ENCODE data around the gene PLEKHJ1. TPM values are rescaled to one million over a fixed set of nuclear protein-coding genes. Genes with fewer than 3 reads are reported as not detected.

The PLEKHJ1 gene
- total and polyA plus RNA-seq, 2 of the 13 experiments (the other 11 are each of a cell fraction or from before 2014, with no cell fraction given), result 70.5 to 130 TPM

DNA sequence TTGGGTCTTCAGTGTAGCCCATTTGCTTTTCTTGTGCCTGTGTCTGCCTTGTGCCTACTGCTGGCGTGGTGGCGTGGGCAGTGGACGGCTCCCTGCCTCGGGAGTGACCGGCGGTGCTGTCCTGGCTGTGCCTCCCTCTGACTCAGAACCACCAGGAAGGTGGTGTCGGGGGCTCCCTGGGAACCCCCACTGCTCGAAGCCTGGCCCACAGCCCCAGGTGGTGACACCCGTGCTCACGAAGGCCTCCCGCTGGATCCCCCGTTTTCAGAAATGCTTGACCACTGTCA lies 7.9 kb upstream of the PLEKHJ1 start:
- no peak overlapping the region for H3K4me3 ChIP-seq (replicated peaks in 1 of 3; ENCODE audit: insufficient read depth in 1 of 3, low read depth in 2 of 3, low read length in 3 of 3)
- peaks cover 47% of the 10 kb centered on the region for H3K79me2 ChIP-seq (ENCODE audit: insufficient read depth, low read length)
- H3K9me3 ChIP-seq (ENCODE audit: low read length), result no peaks in the 10 kb centered on the region
- no TSS peak for BruUV-seq (replicated peaks)
- in situ Hi-C loops (cut with HindIII; ENCODE audit: extremely low pct_ligation_motif_present, low pct_unique_long_range_greater_than_20kb) (no loop called here), intact Hi-C loops (cut with micrococcal nuclease; ENCODE audit: unreplicated experiment) (no loop called here)
- H3K27ac ChIP-seq (ENCODE audit: extremely low read length, insufficient read depth, low read length), result no peak overlapping the region
- ATAC-seq, result no peak
- TF ChIP-seq HNRNPL (IDR thresholded peaks at IDR 0.05; ENCODE audit: low read depth, low read length) (peak; percentile 79; the same call in 1 of the 2 replicates), ZFP82 (CRISPR knock-in tag; IDR thresholded peaks at IDR 0.05; ENCODE audit: borderline replicate concordance) (no peak)
- ChIA-PET CTCF (ENCODE audit: low intra/inter-chr PET ratio, low total read pairs) (no interaction called here), POLR2A (interaction anchor here (0.8 kb wide), 2 partner anchors 8 to 9 kb away, joined by 3 to 4 read pairs; no protein-coding TSS in a partner anchor)
- H3K9ac ChIP-seq (ENCODE audit: insufficient read depth, low read depth, low read length), result no peak overlapping the region
- peaks cover 52% of the 10 kb centered on the region for H3K4me1 ChIP-seq (ENCODE audit: insufficient read depth, low read length)
- H3K27me3 ChIP-seq (ENCODE audit: control insufficient read depth in 1 of 2, insufficient read depth in 2 of 2, low read length in 2 of 2), result no peaks in the 10 kb centered on the region
- 100% methylated on average over 6 of the region's 12 CpGs for WGBS (ENCODE audit: low lambda C conversion rate)
- no peak for DNase-seq (ENCODE audit: low spot score)
- no peak for FAIRE-seq
- peaks cover 39% of the 10 kb centered on the region for H4K20me1 ChIP-seq (ENCODE audit: insufficient read depth, low read length)
- no peak overlapping the region for H2AFZ ChIP-seq (ENCODE audit: low read length)
- no peak overlapping the region for H3K4me2 ChIP-seq (ENCODE audit: low read depth, low read length)
- H3K36me3 ChIP-seq (replicated peaks in 1 of 2; ENCODE audit: control insufficient read depth in 1 of 2, insufficient read depth in 2 of 2, low read length in 2 of 2), result peaks cover 25 to 50% of the 10 kb centered on the region in 2 experiments; a peak in 4 of 5 replicates

DNA sequence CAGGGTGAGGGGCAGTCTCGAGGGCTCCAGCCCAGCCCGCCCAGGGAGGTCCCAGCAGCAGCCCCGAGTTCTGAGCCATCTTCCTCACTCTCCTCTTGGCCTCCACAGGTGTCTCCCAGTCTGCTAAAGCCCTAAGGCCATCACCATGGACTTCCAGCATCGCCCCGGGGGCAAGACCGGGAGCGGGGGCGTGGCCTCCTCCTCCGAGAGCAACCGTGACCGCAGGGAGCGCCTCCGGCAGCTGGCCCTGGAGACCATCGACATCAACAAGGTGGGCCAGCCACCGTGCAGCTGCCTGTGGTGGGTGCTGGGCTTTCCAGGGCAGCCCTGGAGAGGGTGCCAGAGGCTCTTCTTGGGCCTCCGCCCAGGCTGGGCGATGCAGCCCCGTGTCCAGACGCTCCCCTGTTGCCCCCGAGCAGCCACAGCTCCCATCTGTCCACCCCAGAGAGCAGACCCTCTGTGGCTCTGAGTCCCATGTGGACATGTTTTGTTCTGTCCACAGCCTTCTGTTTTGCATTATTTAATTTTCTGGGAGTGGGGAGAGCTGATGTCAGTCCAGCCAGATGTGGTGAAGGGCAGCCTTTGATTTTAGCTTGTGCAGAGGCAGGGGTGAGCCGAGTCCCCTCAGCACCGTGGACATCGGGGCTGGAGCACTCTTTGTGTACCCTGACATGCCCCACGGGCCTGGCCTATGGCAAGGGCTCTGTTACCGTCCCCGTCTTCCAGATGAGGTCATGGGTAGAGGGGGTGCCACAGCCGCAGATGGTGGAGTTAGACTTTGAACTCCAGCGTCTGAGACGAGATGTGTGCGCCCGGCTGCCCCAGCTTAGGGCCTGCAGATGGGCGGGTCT lies 7.4 kb upstream of the PLEKHJ1 start:
- in situ Hi-C loops (cut with HindIII; ENCODE audit: extremely low pct_ligation_motif_present, low pct_unique_long_range_greater_than_20kb) (no loop called here), intact Hi-C loops (cut with micrococcal nuclease; ENCODE audit: unreplicated experiment) (no loop called here)
- POLR2A ChIA-PET, result interaction anchor here (0.8 to 1.5 kb wide), 4 partner anchors 8 to 23 kb away, joined by 3 to 9 read pairs (median 4); no protein-coding TSS in a partner anchor
- DNase-seq (ENCODE audit: low spot score), result no peak
- H4K20me1 ChIP-seq (ENCODE audit: insufficient read depth, low read length), result peaks cover 39% of the 10 kb centered on the region
- H3K4me1 ChIP-seq (ENCODE audit: insufficient read depth, low read length), result peaks cover 57% of the 10 kb centered on the region
- CTCF ChIA-PET (ENCODE audit: low intra/inter-chr PET ratio, low total read pairs), result no interaction called here
- H3K9ac ChIP-seq (ENCODE audit: insufficient read depth, low read depth, low read length), result peak overlapping the region; percentile 6; the same call in 1 of the 2 replicates
- FAIRE-seq, result no peak
- 82% methylated on average over 15 of the region's 32 CpGs for WGBS (ENCODE audit: low lambda C conversion rate)
- H2AFZ ChIP-seq (ENCODE audit: low read length), result no peak overlapping the region
- H3K4me2 ChIP-seq (ENCODE audit: low read depth, low read length), result no peak overlapping the region; the same call in 1 of the 2 replicates
- H3K4me3 ChIP-seq (replicated peaks in 1 of 3; ENCODE audit: insufficient read depth in 1 of 3, low read depth in 2 of 3, low read length in 3 of 3), result no peak overlapping the region
- no peak overlapping the region for H3K27ac ChIP-seq (ENCODE audit: extremely low read length, insufficient read depth, low read length)
- H3K27me3 ChIP-seq (ENCODE audit: control insufficient read depth in 1 of 2, insufficient read depth in 2 of 2, low read length in 2 of 2), result no peaks in the 10 kb centered on the region
- H3K36me3 ChIP-seq (replicated peaks in 1 of 2; ENCODE audit: control insufficient read depth in 1 of 2, insufficient read depth in 2 of 2, low read length in 2 of 2), result peaks cover 25 to 50% of the 10 kb centered on the region in 2 experiments; a peak in 4 of 5 replicates
- no peaks in the 10 kb centered on the region for H3K9me3 ChIP-seq (ENCODE audit: low read length)
- no TSS peak for BruUV-seq (replicated peaks)
- ATAC-seq, result no peak
- H3K79me2 ChIP-seq (ENCODE audit: insufficient read depth, low read length), result peaks cover 53% of the 10 kb centered on the region
- peak; percentile 4; the same call in 1 of the 2 replicates for TF ChIP-seq GABPA (IDR thresholded peaks at IDR 0.05; ENCODE audit: low read depth, low read length)
- no peak for TF ChIP-seq GABPA (CRISPR knock-in tag; IDR thresholded peaks at IDR 0.05; ENCODE audit: low read depth)
- no peak for TF ChIP-seq RFXANK (CRISPR knock-in tag; IDR thresholded peaks at IDR 0.05)
- TF ChIP-seq XRCC5 (optimal IDR thresholded peaks at IDR 0.05; ENCODE audit: low read length), result peak; percentile 33
- no peak for TF ChIP-seq ZNF468 (CRISPR knock-in tag; IDR thresholded peaks at IDR 0.05)
- TF ChIP-seq, protein P1, sequence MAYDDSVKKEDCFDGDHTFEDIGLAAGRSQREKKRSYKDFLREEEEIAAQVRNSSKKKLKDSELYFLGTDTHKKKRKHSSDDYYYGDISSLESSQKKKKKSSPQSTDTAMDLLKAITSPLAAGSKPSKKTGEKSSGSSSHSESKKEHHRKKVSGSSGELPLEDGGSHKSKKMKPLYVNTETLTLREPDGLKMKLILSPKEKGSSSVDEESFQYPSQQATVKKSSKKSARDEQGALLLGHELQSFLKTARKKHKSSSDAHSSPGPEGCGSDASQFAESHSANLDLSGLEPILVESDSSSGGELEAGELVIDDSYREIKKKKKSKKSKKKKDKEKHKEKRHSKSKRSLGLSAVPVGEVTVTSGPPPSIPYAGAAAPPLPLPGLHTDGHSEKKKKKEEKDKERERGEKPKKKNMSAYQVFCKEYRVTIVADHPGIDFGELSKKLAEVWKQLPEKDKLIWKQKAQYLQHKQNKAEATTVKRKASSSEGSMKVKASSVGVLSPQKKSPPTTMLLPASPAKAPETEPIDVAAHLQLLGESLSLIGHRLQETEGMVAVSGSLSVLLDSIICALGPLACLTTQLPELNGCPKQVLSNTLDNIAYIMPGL (CRISPR knock-in tag; IDR thresholded peaks at IDR 0.05; ENCODE audit: borderline replicate concordance in 1 of 2, low read depth in 1 of 2), result no peak
- TF ChIP-seq SRF (IDR thresholded peaks at IDR 0.05; ENCODE audit: low read depth, low read length), result no peak
- TF ChIP-seq AGO2 (optimal IDR thresholded peaks at IDR 0.05; ENCODE audit: low read depth, low read length), result peak; percentile 50
- TF ChIP-seq, protein P2, sequence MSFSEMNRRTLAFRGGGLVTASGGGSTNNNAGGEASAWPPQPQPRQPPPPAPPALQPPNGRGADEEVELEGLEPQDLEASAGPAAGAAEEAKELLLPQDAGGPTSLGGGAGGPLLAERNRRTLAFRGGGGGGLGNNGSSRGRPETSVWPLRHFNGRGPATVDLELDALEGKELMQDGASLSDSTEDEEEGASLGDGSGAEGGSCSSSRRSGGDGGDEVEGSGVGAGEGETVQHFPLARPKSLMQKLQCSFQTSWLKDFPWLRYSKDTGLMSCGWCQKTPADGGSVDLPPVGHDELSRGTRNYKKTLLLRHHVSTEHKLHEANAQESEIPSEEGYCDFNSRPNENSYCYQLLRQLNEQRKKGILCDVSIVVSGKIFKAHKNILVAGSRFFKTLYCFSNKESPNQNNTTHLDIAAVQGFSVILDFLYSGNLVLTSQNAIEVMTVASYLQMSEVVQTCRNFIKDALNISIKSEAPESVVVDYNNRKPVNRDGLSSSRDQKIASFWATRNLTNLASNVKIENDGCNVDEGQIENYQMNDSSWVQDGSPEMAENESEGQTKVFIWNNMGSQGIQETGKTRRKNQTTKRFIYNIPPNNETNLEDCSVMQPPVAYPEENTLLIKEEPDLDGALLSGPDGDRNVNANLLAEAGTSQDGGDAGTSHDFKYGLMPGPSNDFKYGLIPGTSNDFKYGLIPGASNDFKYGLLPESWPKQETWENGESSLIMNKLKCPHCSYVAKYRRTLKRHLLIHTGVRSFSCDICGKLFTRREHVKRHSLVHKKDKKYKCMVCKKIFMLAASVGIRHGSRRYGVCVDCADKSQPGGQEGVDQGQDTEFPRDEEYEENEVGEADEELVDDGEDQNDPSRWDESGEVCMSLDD (CRISPR knock-in tag; IDR thresholded peaks at IDR 0.05; ENCODE audit: borderline replicate concordance), result no peak
- 0 out of 2 replicates have a peak, but pooled peaks have one; percentile 30 for TF ChIP-seq RBFOX2 (IDR thresholded peaks at IDR 0.05; ENCODE audit: low read depth, low read length)
- no peak for TF ChIP-seq HIVEP1 (CRISPR knock-in tag; IDR thresholded peaks at IDR 0.05)
